ENCODE measurements around the gene ORAI1. TPM values are rescaled to one million over a fixed set of nuclear protein-coding genes. Genes with fewer than 3 reads are reported as not detected.

ORAI1 gene
- total and polyA plus RNA-seq, 2 donors (not counting 3 experiments of a cell fraction or from before 2014, with no cell fraction given): 30.5 to 65.4 TPM

DNA sequence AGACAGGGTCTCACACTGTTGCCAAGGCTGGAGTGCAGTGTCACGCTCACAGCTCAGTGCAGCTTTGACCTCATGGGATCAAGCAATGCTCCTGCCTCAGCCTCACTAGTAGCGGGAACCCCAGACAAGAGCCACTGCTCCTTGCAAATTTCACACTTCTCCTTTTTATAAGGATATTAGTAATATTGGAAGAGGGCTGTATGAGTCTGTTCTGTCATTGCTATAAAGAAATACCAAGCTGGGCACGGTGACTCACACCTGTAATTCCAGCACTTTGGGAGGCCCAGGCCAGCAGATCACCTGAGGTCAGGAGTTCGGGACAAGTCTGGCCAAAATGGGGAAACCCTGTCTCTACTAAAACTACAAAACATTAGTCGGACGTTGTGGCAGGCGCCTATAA lies 12.9 kb upstream of the ORAI1 start:
- FAIRE-seq (no peak), DNase-seq (ENCODE audit: low read depth, low spot score) (no peak)
- H3K4me1 ChIP-seq (ENCODE audit: control insufficient read depth, extremely low read depth, insufficient read depth, low read length): no peaks in the 10 kb centered on the region
- H3K79me2 ChIP-seq (ENCODE audit: control insufficient read depth, insufficient read depth, low read length): no peaks in the 10 kb centered on the region
- no peak overlapping the region for H3K27ac ChIP-seq (ENCODE audit: insufficient read depth, low read depth, low read length)
- H4K20me1 ChIP-seq (replicated peaks; ENCODE audit: control insufficient read depth, extremely low read depth, insufficient read depth, low read length): no peaks in the 10 kb centered on the region
- intact Hi-C loops (cut with micrococcal nuclease): no loop called here
- no peaks in the 10 kb centered on the region for H3K9me1 ChIP-seq (replicated peaks; ENCODE audit: control insufficient read depth, extremely low read depth, insufficient read depth, low read length)
- ChIA-PET POLR2A (no interaction called here), CTCF (no interaction called here)
- no peak overlapping the region for H3K4me3 ChIP-seq (replicated peaks in 1 of 3; ENCODE audit: insufficient read depth in 1 of 3, low read depth in 1 of 3, low read length in 3 of 3)
- BruUV-seq (replicated peaks): no TSS peak
- H3K9ac ChIP-seq (replicated peaks; ENCODE audit: extremely low read depth, insufficient read depth, low read length): no peak overlapping the region
- H3K36me3 ChIP-seq (ENCODE audit: control insufficient read depth in 2 of 2, extremely low read depth in 1 of 2, insufficient read depth in 2 of 2, low read length in 2 of 2): no peaks in the 10 kb centered on the region
- H2AFZ ChIP-seq (ENCODE audit: low read depth, low read length): no peak overlapping the region
- no peaks in the 10 kb centered on the region for H3K9me3 ChIP-seq (replicated peaks; ENCODE audit: control insufficient read depth, insufficient read depth, low read length)
- dilution Hi-C loops (cut with MboI; ENCODE audit: extremely low pct_ligation_motif_present, low sequenced_read_pairs): no loop called here
- no peak overlapping the region for H3K4me2 ChIP-seq (ENCODE audit: insufficient read depth, low read length)
- no peaks in the 10 kb centered on the region for H3K27me3 ChIP-seq (ENCODE audit: control insufficient read depth in 2 of 2, insufficient read depth in 2 of 2, low read length in 2 of 2)
- TF ChIP-seq JUN (IDR thresholded peaks at IDR 0.05; ENCODE audit: borderline replicate concordance, insufficient read depth, insufficient read length, low read depth) (no peak), GATA2 (IDR thresholded peaks at IDR 0.05; ENCODE audit: insufficient read depth, insufficient read length, low read depth, low read length) (no peak), MYC (IDR thresholded peaks at IDR 0.05; ENCODE audit: low read depth, low read length) (no peak), POLR2AphosphoS5 (IDR thresholded peaks at IDR 0.05; ENCODE audit: insufficient read depth, low read depth, low read length) (no peak), FOS (IDR thresholded peaks at IDR 0.05; ENCODE audit: borderline replicate concordance, insufficient read depth, low read length) (no peak), POLR2A (IDR thresholded peaks at IDR 0.05; ENCODE audit: low read depth, low read length) (no peak), EZH2 (IDR thresholded peaks at IDR 0.05; ENCODE audit: borderline replicate concordance, low read depth, low read length, severe bottlenecking) (no peak)
- TF ChIP-seq, protein P1, sequence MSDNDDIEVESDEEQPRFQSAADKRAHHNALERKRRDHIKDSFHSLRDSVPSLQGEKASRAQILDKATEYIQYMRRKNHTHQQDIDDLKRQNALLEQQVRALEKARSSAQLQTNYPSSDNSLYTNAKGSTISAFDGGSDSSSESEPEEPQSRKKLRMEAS (IDR thresholded peaks at IDR 0.05; ENCODE audit: insufficient read depth, insufficient read length): no peak
- TF ChIP-seq, protein P2, sequence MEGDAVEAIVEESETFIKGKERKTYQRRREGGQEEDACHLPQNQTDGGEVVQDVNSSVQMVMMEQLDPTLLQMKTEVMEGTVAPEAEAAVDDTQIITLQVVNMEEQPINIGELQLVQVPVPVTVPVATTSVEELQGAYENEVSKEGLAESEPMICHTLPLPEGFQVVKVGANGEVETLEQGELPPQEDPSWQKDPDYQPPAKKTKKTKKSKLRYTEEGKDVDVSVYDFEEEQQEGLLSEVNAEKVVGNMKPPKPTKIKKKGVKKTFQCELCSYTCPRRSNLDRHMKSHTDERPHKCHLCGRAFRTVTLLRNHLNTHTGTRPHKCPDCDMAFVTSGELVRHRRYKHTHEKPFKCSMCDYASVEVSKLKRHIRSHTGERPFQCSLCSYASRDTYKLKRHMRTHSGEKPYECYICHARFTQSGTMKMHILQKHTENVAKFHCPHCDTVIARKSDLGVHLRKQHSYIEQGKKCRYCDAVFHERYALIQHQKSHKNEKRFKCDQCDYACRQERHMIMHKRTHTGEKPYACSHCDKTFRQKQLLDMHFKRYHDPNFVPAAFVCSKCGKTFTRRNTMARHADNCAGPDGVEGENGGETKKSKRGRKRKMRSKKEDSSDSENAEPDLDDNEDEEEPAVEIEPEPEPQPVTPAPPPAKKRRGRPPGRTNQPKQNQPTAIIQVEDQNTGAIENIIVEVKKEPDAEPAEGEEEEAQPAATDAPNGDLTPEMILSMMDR (IDR thresholded peaks at IDR 0.05; ENCODE audit: extremely low read depth in 1 of 2, insufficient read depth in 1 of 2, low read depth in 1 of 2, low read length in 2 of 2): no peak
